ENCODE results near the gene CLSTN3.

CLSTN3 gene

DNA sequence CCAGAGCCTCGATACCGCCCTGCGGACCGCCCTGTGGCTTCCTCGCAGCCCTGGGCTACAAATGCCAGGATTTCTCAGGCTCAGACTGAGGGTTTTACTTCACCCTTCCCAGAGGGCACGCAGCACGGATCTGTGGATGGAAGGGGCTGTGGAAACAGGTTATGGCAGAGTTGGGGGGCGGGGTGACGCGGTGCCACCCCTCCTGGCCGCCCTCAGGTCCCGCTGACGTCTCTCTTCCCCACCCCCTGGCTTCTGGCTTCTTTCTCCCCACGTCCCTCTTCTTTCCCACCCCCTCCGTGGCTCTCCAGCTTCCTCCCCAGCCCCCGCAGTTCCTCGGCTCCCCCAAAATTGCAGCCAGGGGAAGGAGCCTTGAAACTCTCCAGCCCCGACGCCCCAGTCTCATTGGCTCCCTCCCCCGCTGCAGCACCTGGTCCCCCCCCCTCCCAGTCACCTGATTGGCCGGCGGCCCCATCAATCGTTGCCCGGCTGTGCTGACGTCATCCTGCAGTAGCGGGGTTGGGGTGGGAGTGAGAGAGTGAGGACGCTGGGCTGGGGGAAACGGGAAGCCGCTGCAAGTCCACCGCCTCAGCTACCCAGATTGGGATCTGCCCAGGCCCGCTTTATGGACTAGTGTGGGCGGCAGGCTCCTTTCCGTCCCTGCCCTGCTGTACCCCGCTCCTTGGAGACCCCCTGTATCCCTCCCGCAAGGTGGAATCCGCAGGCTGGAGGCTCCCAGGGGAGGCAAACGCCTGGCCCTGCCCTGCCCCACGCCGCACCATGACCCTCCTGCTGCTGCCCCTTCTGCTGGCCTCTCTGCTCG lies at the start of gene CLSTN3:
Gene CLSTN3, plus strand, starts transcription at position 500 of the 820 bp plus-strand sequence. Its CDS starts 278 bp downstream, at position 778.
- peak; percentile 66 to 77 (median 72) for DNase-seq

DNA sequence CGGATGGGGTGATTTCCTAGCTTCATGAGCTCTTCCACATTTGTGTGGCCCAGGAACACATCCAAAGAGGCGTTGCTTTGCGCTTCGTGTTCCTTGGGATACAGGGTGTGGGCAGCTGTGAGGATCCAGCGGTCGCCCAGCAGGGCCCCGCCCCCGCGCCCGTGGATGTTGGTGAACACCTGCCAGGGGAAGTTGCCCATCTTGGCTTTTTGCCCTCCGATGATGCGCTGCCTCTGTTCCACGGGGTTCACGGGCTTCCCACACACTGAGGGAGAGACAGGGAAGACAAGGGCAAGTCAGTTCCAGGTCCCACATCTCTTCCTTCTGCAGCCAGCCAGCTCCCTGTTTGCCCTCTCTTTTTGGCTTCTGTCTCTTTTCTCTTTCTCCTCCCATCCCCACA lies 49.1 kb upstream of the CLSTN3 start:
- no peak for DNase-seq

DNA sequence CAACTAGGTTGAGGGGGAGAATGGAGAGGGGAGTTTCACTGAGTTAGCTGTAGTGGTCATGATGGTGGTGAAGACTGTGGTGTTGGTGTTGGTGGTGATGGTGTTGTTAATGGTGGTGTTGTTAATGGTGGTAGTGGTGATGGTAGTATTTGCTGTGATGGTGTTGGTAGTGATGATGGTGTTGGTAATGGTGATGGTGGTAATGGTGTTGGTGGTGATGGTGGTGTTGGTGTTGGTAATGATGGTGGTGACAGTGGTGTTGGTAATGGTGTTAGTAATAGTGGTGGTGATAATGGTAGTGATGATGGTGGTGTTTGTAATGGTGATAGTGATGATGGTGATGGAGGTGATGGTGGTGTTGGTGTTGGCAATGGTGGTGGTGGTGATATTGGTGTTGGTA lies 47.0 kb upstream of the CLSTN3 start:
- DNase-seq, result no peak

DNA sequence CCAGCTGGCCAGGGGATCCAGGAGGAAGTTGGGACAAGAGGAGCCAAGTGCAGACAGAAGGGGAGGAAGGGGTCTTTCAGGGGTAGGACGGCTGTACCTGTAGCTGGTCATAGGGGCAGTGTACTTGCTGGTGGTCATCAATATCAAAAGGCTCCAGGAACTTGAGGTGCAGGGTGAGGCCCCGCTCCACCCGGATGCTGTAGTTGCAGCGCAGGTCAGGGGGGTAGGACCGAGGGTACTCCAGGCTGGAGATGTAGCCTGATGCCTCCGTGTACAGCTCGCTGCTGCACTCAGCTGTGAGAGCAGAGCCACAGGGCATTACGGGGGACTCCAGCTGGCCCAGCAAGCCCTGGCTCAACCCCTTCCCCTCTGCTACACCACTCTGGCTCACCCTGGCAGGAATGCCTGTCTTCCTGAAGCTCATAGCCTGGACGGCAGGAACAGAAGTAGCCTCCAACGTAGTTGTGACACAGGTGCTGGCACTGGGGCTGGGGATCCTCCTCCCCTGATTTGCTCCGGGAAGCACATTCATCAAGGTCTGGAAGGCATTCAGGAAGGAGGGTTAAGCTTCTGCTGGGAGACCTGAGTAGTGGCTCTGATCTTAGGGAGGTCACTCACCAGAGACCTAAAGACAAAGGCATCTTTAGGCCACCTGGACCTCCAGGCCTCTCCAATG lies 40.8 kb upstream of the CLSTN3 start:
- DNase-seq, result no peak

DNA sequence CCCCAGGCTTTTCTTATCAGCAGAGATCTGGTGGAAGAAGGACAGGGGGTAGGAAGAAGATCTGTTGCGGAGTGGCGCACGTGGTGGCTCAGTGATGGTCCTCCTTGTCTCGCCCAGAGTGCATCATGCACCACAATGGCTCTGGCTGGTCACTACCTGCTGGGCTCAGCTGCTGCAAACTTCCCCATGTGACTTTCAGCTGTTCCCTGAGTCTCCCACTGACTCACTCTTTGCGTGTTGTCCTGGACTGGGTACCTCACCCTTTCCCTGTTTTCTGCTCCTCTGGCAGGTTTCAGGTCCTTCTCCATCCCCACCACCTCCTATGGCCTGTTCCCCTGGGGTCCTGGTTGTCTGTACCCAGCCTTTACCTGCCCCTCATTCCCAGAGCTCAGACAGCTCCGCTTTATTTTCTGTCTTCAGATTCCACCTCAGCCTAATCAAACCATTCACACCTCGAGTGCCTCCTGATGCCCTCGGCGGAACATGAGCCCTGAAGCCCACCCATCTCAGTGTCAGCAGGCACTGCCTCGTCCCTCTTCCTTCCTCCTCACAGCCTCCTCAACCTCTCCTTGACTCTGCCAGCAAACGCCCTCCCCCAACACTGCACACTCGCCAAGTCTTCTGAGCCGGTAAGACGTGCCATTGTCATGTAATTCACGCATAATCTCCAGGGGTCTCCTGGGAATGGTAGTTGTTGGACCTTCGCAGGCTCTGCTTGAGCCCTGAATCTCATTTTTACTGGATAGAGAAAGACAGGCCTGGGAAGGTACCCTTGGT lies 39.8 kb upstream of the CLSTN3 start:
- DNase-seq, result no peak

DNA sequence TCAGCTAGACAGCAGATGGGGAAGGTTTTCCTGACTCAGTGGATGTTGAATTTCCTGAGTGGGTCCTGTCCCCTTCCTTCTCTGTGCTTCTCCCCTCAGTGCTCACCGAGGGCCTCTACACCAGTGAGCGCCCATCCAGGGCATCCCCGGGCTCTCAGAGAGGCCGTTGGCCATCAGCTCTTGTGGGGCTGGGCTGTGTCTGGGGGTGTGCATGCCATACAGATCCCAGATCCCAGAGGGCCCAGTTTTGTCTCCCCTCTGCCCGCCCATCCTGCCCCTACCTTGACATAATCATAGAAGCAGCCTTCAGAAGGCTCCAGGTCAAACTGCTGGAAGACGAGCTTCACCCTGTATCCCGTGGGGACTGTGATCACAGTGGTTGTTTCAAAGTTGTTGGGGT lies 39.0 kb upstream of the CLSTN3 start:
- no peak for DNase-seq

DNA sequence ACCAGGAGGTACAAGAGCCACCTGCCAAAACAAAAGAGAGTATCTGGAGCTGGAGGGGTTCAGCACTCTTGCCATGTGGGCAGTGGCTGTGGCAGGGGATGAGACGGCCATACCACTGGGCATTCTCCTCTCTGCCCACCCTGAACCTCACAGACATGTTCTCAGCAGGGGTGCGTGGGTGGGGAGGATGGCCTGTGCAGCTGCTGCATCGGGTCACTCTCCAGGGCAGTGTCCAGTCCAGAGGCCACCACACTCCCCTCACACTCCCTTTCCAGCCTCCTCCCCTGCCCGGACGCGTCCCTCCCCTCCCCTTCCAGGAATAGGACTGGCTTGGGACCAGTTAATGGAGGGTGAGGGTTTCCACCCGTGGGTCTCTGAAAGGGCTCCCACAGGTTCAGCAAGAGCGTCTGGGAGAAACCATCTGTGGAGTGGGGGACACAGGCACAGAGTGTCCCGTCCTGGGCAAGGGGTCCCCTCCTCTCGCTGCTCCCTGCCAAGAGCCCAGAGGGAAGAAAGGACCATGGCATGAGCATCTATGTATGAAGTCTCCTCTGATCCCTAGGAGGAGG lies 38.4 kb upstream of the CLSTN3 start:
- DNase-seq, result no peak

DNA sequence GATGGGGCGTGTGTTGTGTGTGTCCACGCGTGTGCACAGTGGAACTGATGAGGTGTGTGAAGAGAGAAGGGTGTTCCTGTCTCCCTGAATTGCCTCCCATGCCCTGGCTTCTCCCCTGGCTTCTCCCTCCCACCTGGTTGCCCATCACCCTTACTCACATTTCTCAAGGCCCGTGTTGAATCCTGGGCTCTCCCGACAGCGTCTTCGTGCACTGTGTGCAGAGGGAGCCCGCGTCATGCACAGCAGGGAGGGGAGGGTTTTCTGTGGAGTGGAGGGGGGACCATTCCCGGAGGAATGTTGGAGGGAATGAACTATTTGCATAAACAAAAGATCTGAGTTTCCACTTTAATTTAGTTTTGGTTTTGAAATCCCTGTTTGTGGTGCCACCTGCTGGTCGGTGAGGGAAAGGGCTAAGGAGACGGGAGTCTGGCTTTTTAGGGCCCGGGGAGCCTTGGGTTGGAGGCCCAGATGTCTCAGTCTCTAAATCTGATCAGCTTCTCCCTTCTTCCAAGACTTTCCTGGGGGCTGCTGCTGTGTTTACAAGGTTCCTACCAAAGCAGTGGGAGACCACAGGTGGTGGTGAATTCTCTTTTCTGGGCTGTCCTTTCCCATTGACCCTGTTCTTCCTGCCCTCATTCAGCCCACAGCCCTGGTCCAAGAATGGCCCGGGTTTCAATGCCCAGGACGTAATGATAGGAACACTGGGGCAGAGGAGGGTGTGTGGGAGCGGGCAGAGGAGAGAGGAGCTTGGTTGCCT lies 37.8 kb upstream of the CLSTN3 start, which contains the start of gene C1R:
Gene C1R, minus strand, starts transcription at position 217 of the 757 bp plus-strand sequence. Its CDS starts 57 bp downstream, at position 160.
- DNase-seq, result peak; percentile 69 to 80 (median 75)

DNA sequence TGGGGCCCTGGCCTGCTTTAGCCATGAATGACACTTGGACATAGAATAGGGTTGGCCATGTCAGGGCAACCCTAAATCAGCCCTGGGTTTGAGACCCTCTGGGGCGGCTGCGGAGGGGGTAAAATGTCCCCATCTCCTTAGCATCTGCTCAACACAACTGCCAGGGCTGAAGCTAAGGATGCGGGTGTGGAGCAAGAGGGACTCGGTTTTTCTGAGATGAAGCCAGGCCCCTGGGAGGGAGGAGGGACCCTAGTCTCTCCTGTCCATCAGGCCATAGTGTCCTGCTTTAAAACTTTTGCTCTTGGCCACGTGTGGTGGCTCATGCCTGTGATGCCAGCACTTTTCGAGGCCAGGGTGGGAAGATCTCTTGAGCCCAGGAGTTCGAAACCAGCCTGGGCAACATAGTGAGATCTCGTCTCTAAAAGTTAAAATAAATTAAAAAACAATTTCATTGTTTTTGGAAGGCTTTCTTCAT lies 37.1 kb upstream of the CLSTN3 start:
- DNase-seq, result no peak

DNA sequence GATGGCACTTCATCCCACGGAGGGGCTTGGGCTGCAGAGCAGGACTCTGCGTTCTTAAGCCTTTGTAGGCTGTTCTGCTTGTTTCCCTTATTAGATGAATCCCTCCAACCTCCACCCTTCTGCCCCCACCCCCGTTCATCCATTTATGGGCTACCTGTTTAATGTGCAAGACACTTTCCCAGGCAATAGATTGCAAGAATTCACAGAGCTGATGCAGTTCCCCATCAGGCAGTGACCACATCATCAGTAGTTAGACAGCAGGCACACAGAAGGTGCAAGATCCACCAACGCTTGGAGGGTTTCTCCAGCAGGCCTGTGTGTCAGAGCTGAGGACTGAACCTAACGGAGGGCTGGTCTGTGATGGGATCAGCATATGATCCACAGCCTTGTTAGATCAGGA lies 36.7 kb upstream of the CLSTN3 start:
- DNase-seq, result no peak

DNA sequence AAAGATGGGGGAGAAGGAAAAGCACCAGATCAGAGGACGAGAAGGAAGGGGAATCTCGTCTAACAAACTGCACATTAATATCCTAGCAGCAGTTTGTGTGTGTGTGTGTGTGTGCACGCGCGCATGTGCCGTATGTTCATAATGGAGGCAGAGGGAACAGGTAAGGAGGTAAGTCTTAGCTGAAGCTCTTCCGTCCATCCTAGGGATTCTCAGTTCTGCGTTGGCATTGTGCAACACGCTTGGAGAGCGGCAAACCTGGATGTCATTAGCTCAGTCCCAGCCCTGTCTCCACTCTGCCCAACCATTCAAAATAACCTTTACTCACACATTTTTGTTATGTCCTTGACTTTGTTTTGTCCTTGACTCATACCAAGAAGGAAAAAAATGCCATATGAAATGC lies 36.3 kb upstream of the CLSTN3 start:
- DNase-seq, result no peak

DNA sequence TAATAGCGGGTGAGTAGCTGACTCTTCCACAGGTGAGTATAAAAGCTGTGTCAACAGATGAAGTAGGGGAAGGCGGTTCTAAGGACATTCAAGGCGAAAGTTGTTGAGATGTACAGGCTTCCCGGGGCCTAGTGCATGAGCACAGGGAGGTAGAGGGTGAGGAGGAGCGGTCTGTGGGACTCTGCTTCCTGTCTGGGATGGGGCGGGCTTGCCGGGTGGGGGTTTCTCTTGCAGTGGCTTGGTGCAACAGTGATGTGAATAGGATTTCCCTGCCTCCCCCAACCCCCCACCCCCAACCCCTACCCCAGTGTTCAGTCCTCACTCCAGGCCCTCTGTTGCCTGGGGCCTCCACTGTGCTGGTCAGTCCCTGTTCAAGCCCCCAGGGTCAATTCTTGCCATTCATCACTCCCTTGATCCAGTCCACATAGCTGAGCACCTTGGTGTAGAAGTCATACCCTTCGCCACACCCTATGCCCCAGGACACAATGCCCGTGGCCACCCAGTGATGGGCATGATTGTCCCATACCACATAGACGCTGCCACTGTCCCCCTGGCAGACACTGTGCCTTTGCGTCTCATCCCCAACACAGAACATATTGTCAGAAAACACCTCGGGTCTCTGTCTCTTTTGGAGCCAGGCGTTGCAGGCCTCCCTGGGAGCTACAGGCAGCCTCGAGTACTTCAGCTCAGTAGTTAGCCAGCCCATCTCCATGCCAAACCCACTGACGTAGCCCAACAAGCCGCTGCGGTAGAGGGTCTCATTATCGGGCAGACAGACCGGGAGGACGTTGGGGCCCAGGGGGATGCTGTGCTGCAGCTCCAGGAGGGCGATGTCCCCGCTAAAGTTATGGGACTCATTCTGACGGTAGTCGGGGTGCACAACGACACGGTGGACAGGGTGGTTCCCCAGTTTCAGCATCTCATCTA lies 33.9 kb upstream of the CLSTN3 start:
- no peak for DNase-seq

DNA sequence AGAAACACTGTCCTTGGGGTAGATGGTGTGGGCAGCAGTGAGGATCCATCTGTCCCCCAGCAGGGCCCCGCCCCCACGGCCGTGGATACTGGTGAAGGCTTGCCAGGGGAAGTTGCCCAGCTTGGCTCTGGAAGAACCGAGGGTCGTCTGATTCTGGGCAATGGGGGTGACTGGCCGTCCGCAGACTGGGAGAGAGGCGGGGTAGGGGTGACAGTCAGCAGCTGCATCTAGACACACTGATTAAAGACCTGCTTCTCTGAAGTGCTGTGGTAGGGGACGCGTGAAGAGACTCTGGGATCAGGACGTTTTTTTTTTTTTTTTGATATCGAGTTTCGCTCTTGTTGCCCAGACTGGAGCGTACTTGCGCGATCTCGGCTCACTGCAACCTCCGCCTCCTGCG lies 33.2 kb upstream of the CLSTN3 start:
- no peak for DNase-seq

DNA sequence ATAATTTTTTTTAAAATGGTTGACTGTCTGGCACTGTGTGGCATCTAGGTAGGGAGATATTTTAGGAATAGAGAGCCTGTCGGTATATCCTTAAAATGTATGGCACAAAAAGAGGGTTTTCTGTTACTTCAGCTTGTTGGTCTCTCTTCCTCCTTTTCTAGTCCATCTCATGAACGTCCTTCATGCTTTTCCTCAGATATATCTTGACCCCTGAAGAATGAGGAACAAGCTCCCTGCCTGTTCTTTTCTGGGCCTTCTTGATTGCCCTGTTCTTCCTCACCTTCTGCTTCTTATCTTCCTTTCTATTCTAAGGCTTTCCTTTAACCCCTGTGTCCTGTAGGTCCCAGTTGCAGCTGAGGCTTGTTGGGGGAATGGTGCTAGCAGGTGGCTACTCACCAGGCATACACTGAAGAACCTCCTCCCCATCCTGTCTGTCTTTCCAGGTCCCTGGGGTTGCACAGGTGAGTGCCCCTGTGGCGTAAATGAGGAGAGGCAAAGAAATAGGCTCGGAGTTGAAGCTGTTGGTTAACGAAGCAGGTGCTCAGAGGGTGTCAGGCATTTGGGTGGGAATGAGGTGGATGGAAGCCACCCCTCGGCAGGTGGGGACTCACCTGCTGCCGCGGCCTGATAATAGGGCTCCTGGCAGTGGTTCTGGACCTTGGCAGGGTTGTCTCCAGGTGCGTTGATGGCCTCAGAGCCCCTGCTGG lies 30.7 kb upstream of the CLSTN3 start:
- DNase-seq, result peak; percentile 27 to 46 (median 42)

DNA sequence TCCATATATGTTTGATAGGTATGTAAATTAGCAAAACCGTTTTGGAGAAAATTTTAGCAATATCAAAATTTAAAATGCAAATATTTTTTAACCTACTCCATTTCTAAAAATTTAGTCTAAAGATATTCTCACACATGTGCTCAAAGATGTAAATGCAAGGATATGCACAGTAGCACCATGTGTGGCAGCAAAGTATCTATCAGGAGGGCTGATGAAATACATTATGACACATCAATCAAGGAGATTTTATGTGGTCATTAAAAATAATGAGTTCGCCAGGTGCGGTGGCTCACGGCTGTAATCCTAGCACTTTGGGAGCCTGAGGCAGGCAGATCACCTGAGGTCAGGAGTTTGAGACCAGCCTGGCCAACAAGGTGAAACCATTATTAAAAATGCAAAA lies 29.9 kb upstream of the CLSTN3 start:
- no peak for DNase-seq

DNA sequence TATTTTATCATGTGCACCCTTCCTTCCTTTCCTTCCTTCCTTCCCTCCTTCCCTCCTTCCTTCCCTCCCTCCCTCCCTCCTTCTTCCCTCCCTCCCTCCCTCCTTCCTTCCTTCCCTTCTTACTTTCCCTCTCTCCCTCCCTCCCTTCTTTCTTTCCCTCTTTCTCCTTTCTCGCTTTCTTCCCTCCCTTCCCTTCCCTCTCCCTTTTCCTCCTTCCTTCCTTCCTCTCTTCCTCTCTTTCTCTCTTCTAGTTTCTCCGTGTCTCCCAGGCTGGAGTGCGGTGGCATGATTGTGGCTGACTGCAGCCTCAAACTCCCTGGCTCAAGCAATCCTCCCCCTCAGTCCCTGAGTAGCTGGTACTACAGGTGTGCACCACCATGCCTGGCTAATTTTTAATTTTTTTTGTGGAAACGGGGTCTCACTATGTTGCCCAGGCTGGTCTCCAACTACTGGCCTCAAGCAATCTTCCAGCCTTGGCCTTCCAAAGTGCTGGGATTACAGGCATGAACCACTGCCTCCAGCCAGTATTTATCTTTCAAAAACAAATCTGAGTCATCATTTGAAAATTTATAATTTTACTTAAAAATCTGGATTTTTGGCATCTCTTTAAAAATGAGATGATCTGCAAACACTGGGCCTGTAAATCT lies 29.0 kb upstream of the CLSTN3 start:
- no peak for DNase-seq

DNA sequence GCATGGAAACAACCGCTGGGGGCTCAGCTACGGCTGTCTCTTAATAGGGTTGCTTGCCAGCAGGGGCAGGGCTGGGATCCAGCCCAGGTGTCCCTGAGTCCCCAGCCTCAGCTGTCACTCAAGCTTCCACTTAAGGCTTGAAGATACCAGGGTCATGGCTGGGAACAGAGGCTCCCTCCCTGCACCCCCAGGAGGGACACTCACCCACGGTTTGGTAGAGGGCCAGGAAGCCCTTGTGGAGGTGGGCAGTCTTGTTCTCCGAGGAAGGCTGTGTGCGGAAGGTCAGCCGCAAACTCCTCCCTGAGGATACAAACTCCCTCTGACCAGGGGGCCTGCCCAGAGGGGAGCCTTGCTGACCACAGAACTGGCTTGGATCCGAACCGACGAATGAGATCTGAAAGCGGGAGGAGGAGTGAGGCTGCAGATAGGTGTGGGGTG lies 28.5 kb upstream of the CLSTN3 start:
- no peak for DNase-seq

DNA sequence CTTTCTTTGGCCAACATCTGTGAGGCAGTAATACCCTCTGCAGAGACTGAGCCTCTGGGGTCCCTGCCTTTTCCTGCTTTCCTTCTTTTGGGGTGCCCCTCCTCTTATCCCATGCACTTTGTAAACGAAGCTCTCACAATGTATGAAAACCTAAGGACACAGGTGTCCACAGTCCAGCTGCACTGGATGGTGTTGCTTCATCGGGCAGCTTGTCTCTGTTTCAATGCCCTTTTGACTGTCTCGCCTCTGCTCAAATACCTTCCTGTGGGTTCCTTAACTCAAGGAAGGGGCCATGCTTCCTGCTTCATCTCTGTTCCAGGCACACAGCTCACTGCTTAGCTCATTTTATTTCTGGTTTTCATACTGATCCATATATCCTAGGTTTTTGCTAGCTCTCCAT lies 27.6 kb upstream of the CLSTN3 start:
- DNase-seq, result no peak

DNA sequence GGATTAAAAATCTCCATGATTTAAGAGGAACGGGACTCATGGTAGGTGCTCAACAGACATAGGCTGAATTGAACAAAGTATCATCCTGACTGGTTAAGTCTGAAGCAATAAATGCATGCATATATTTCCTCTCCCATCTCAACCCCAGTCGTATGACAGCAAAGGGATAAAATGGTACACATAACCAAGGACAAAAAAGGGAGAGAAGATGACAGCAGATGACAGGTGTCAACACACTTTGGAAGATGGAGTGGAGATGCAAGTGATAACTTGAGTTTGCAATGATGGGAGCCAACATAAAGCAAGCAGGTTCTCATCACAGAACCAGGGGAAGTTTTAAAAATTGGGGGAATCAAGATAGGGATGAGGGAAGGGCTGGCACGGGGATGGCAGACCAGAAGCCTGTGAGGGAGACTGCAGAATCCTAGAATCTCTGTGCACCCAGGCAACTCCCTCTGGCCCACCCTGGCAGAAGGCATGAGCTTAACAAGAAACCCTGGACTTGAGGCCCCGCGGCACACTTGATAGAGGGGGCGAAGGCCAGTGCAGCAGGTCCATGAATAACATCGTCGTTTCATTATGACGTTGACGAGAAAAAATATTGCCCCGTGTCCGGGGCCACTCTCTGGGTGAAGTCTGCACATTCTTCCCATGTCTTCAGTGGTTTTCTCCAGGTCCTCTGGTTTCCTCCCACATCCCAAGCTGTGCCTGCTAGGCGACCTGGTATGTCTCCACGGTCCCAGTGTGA lies 26.2 kb upstream of the CLSTN3 start:
- no peak for DNase-seq
